Measurements from ENCODE around the gene SLC25A13. TPM values are rescaled to one million over a fixed set of nuclear protein-coding genes. Genes with fewer than 3 reads are reported as not detected.

SLC25A13 gene
- total RNA-seq, 1 experiment from 2014 or later = 77.2 TPM

DNA sequence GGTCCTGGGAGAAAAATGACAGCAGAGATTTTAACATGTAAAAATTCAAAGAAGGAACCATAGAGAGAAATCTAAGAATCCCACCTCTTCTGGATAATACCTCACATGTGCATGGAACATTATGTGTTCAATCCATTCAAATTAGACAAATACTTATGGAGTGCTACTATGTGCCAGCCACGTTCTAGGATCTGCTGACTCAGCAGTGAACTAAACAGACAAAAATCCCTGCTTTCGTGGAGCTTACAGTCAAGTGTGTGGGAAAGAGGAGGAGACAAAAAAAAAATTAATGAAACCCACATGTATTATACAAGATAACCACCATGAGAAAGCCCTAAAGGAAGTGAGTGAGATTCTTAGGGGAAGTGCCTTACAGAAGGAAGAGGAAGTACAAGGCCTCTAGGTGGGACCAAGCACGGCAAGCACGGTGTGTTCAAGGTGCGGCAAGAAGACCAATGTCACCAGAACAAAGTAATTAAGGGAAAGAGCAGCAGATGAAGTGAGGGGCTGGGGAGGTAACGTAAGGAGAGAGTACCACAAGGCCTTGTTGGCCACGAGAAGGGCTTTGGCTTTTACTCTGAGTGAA is 71.0 kb downstream of the SLC25A13 start:
- Mint-ChIP-seq H3K9me3 (0 out of 2 replicates have a peak, but pooled peaks cover 9% of the 10 kb centered on the region), H3K4me1 (peaks cover 23% of the 10 kb centered on the region), H3K36me3 (no peaks in the 10 kb centered on the region), H3K4me3 (no peak overlapping the region), H3K27ac (no peak overlapping the region), H3K27me3 (ENCODE audit: low read depth) (no peaks in the 10 kb centered on the region)
- no peak for DNase-seq (ENCODE audit: low spot score)
- ChIA-PET POLR2A (no interaction called here), CTCF (no interaction called here)
- ATAC-seq = no peak
- TF ChIP-seq, protein P1, sequence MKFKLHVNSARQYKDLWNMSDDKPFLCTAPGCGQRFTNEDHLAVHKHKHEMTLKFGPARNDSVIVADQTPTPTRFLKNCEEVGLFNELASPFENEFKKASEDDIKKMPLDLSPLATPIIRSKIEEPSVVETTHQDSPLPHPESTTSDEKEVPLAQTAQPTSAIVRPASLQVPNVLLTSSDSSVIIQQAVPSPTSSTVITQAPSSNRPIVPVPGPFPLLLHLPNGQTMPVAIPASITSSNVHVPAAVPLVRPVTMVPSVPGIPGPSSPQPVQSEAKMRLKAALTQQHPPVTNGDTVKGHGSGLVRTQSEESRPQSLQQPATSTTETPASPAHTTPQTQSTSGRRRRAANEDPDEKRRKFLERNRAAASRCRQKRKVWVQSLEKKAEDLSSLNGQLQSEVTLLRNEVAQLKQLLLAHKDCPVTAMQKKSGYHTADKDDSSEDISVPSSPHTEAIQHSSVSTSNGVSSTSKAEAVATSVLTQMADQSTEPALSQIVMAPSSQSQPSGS (CRISPR knock-in tag; IDR thresholded peaks at IDR 0.05; ENCODE audit: borderline replicate concordance, low read depth) = no peak
- TF ChIP-seq, protein P2, sequence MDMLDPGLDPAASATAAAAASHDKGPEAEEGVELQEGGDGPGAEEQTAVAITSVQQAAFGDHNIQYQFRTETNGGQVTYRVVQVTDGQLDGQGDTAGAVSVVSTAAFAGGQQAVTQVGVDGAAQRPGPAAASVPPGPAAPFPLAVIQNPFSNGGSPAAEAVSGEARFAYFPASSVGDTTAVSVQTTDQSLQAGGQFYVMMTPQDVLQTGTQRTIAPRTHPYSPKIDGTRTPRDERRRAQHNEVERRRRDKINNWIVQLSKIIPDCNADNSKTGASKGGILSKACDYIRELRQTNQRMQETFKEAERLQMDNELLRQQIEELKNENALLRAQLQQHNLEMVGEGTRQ (CRISPR knock-in tag; IDR thresholded peaks at IDR 0.05) = no peak
- TF ChIP-seq SMAD3 (CRISPR knock-in tag; IDR thresholded peaks at IDR 0.05; ENCODE audit: borderline replicate concordance) (no peak), RELA (CRISPR knock-in tag; IDR thresholded peaks at IDR 0.05; ENCODE audit: borderline replicate concordance) (no peak), ZNF219 (CRISPR knock-in tag; IDR thresholded peaks at IDR 0.05; ENCODE audit: borderline replicate concordance) (no peak), ZBTB21 (CRISPR knock-in tag; IDR thresholded peaks at IDR 0.05; ENCODE audit: borderline replicate concordance) (no peak), FOXP1 (CRISPR knock-in tag; IDR thresholded peaks at IDR 0.05; ENCODE audit: borderline replicate concordance) (no peak), ZNF263 (CRISPR knock-in tag; IDR thresholded peaks at IDR 0.05; ENCODE audit: low read depth) (no peak), PRRX2 (CRISPR knock-in tag; IDR thresholded peaks at IDR 0.05) (no peak)

DNA sequence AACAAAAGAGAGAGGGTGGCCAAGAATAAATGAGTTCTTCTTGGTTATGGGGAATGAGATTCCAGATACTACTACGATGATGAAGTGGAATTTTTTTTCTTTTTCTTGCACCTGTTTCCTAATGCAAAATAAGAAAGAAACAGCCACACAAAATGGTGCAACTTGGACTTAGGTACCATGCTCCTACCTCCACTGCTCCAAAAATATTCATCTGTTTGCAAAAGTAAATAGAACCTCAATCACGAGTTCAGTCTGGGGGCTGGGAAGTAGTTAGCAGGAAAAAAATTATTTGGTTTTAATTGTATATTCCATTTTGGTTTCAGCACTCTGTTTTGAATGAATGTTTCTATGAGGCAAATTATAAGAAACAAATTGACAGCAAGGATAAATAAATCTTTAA is 73.5 kb downstream of the SLC25A13 start:
- peaks cover 15% of the 10 kb centered on the region for H3K4me1 Mint-ChIP-seq
- H3K27ac Mint-ChIP-seq = no peak overlapping the region
- ChIA-PET POLR2A (no interaction called here), CTCF (no interaction called here)
- H3K27me3 Mint-ChIP-seq (ENCODE audit: low read depth) = no peaks in the 10 kb centered on the region
- no peak overlapping the region for H3K4me3 Mint-ChIP-seq
- DNase-seq (ENCODE audit: low spot score) (no peak), ATAC-seq (no peak)
- 0 out of 2 replicates have a peak, but pooled peaks cover 9% of the 10 kb centered on the region for H3K9me3 Mint-ChIP-seq
- no peaks in the 10 kb centered on the region for H3K36me3 Mint-ChIP-seq
- TF ChIP-seq ZNF416 (CRISPR knock-in tag; IDR thresholded peaks at IDR 0.05) (no peak), CBFB (CRISPR knock-in tag; IDR thresholded peaks at IDR 0.05; ENCODE audit: low read depth) (no peak), OVOL2 (CRISPR knock-in tag; IDR thresholded peaks at IDR 0.05; ENCODE audit: borderline replicate concordance) (no peak), CREM (CRISPR knock-in tag; IDR thresholded peaks at IDR 0.05) (no peak), RORB (CRISPR knock-in tag; IDR thresholded peaks at IDR 0.05) (no peak), FOXP1 (CRISPR knock-in tag; IDR thresholded peaks at IDR 0.05; ENCODE audit: borderline replicate concordance) (no peak), HMGA2 (CRISPR knock-in tag; IDR thresholded peaks at IDR 0.05) (no peak), GABPB1 (CRISPR knock-in tag; IDR thresholded peaks at IDR 0.05) (no peak)
- TF ChIP-seq, protein P3, sequence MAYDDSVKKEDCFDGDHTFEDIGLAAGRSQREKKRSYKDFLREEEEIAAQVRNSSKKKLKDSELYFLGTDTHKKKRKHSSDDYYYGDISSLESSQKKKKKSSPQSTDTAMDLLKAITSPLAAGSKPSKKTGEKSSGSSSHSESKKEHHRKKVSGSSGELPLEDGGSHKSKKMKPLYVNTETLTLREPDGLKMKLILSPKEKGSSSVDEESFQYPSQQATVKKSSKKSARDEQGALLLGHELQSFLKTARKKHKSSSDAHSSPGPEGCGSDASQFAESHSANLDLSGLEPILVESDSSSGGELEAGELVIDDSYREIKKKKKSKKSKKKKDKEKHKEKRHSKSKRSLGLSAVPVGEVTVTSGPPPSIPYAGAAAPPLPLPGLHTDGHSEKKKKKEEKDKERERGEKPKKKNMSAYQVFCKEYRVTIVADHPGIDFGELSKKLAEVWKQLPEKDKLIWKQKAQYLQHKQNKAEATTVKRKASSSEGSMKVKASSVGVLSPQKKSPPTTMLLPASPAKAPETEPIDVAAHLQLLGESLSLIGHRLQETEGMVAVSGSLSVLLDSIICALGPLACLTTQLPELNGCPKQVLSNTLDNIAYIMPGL (CRISPR knock-in tag; IDR thresholded peaks at IDR 0.05) = no peak
- TF ChIP-seq, protein P4, sequence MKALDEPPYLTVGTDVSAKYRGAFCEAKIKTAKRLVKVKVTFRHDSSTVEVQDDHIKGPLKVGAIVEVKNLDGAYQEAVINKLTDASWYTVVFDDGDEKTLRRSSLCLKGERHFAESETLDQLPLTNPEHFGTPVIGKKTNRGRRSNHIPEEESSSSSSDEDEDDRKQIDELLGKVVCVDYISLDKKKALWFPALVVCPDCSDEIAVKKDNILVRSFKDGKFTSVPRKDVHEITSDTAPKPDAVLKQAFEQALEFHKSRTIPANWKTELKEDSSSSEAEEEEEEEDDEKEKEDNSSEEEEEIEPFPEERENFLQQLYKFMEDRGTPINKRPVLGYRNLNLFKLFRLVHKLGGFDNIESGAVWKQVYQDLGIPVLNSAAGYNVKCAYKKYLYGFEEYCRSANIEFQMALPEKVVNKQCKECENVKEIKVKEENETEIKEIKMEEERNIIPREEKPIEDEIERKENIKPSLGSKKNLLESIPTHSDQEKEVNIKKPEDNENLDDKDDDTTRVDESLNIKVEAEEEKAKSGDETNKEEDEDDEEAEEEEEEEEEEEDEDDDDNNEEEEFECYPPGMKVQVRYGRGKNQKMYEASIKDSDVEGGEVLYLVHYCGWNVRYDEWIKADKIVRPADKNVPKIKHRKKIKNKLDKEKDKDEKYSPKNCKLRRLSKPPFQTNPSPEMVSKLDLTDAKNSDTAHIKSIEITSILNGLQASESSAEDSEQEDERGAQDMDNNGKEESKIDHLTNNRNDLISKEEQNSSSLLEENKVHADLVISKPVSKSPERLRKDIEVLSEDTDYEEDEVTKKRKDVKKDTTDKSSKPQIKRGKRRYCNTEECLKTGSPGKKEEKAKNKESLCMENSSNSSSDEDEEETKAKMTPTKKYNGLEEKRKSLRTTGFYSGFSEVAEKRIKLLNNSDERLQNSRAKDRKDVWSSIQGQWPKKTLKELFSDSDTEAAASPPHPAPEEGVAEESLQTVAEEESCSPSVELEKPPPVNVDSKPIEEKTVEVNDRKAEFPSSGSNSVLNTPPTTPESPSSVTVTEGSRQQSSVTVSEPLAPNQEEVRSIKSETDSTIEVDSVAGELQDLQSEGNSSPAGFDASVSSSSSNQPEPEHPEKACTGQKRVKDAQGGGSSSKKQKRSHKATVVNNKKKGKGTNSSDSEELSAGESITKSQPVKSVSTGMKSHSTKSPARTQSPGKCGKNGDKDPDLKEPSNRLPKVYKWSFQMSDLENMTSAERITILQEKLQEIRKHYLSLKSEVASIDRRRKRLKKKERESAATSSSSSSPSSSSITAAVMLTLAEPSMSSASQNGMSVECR (CRISPR knock-in tag; IDR thresholded peaks at IDR 0.05; ENCODE audit: borderline replicate concordance) = no peak
- TF ChIP-seq, protein P5, sequence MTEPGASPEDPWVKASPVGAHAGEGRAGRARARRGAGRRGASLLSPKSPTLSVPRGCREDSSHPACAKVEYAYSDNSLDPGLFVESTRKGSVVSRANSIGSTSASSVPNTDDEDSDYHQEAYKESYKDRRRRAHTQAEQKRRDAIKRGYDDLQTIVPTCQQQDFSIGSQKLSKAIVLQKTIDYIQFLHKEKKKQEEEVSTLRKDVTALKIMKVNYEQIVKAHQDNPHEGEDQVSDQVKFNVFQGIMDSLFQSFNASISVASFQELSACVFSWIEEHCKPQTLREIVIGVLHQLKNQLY (CRISPR knock-in tag; IDR thresholded peaks at IDR 0.05) = no peak
- TF ChIP-seq, protein P6, sequence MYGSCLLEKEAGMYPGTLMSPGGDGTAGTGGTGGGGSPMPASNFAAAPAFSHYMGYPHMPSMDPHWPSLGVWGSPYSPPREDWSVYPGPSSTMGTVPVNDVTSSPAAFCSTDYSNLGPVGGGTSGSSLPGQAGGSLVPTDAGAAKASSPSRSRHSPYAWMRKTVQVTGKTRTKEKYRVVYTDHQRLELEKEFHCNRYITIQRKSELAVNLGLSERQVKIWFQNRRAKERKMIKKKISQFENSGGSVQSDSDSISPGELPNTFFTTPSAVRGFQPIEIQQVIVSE (CRISPR knock-in tag; IDR thresholded peaks at IDR 0.05; ENCODE audit: borderline replicate concordance) = no peak
- TF ChIP-seq, protein P7, sequence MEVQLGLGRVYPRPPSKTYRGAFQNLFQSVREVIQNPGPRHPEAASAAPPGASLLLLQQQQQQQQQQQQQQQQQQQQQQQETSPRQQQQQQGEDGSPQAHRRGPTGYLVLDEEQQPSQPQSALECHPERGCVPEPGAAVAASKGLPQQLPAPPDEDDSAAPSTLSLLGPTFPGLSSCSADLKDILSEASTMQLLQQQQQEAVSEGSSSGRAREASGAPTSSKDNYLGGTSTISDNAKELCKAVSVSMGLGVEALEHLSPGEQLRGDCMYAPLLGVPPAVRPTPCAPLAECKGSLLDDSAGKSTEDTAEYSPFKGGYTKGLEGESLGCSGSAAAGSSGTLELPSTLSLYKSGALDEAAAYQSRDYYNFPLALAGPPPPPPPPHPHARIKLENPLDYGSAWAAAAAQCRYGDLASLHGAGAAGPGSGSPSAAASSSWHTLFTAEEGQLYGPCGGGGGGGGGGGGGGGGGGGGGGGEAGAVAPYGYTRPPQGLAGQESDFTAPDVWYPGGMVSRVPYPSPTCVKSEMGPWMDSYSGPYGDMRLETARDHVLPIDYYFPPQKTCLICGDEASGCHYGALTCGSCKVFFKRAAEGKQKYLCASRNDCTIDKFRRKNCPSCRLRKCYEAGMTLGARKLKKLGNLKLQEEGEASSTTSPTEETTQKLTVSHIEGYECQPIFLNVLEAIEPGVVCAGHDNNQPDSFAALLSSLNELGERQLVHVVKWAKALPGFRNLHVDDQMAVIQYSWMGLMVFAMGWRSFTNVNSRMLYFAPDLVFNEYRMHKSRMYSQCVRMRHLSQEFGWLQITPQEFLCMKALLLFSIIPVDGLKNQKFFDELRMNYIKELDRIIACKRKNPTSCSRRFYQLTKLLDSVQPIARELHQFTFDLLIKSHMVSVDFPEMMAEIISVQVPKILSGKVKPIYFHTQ (CRISPR knock-in tag; IDR thresholded peaks at IDR 0.05) = no peak
